AG09309 (cell line): ENCODE results near the gene KCNJ1.

Source experiments
- DNase-seq: peaks from one replicate; pipeline ENCODE4 v3.0.0-alpha.2; 2010; ENCODE audit warnings: low read depth
- H3K4me3 ChIP-seq: 2 replicates; pipeline ENCODE4 v1.5.1; 2011; ENCODE audit warnings: mild to moderate bottlenecking, low read depth, low read length, moderate library complexity; ENCODE audit not compliant: control insufficient read depth
- CTCF ChIP-seq: IDR thresholded peaks from 2 replicates; pipeline ENCODE4 v1.5.1; 2011; ENCODE audit warnings: mild to moderate bottlenecking, low read depth, low read length, inconsistent platforms; ENCODE audit not compliant: insufficient read depth, control insufficient read depth; ENCODE audit errors: missing control alignments

Gene KCNJ1

DNA sequence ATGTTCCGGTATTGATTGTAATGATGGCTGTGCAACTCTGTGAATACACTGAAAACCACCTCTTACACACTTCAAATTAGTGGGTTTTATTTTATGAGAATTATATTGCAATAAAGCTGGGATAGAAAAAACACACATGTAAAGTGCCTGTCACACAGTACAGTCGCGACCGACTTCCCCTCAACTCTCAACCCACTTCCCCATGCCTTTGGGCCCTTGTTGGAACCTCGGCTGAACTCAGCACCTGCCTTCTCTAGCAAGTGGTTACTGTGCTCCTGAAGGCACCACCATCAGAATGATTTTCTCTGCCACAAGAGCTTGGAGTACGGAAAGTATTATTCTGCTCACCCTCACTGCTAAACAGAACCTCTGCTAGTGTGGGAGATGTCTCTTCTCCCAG lies 13.5 kb downstream of the KCNJ1 start:
- no peak for DNase-seq
- no peak overlapping the region for H3K4me3 ChIP-seq
- no peak for TF ChIP-seq CTCF

DNA sequence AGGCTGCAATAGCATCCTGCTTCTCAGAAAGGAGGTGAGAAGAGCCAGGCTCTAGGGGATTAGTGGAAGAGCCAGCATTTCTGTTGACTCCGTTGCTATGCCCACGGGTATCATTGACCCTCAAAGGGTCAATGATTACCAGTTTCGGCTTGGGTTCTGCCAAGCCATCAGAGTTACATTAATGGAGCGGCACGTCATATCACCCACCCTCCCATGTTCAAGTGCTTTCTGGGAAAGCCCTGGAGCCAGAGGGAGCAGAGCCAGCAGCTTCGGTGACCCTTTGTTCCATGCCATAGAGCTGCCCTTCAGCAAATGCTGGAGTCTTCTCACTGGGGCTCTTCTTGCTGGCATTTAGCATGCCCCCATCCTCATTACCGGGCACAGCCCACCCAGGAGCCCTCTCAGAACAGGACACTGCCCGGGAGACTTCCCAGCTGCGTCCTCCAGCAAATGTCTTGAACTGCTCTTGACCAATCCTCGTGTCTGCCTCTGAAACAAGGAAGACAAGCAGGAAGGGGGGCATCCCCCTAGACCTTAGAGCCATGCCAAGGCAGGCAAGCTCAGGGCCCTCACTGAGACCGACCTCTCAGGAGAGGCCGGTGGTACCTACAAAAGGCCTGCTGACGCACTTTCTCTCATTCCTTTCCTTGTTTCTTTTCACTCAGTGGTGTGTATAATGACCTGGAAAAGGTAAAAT lies 14.6 kb downstream of the KCNJ1 start:
- no peak overlapping the region for H3K4me3 ChIP-seq
- TF ChIP-seq CTCF: no peak
- DNase-seq: no peak

- H3K4me3 ChIP-seq: no peak overlapping the region
- peak; percentile 57 for TF ChIP-seq CTCF
- no peak for DNase-seq
These were observed 18.2 kb downstream of the KCNJ1 start for GRCh38 chr11:128848815-128849455.

DNA sequence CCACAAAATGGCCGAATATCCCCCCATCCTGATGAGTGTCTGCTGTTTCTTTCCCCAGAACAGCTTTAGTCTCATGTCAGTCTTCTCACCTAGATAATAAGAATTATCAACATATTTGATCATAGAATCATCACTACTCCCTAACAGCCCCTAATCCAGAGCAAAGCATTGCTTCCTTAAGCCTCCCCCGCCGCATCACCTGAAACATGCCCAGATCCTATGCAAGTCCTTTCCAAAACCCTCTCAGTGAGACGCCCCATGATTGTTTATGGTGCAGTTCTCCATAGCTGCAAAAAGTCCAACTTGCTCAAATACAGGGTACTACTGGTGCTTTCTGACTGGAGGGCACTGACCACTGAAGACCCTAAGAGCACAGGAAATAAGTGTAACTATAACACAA lies 20.1 kb downstream of the KCNJ1 start:
- H3K4me3 ChIP-seq: no peak overlapping the region
- no peak for TF ChIP-seq CTCF
- DNase-seq: no peak

GRCh38 chr11:128845334-128845780 lies 21.7 kb downstream of the KCNJ1 start:
- DNase-seq: no peak
- no peak overlapping the region for H3K4me3 ChIP-seq
- no peak for TF ChIP-seq CTCF

GRCh38 chr11:128843198-128843785 lies 23.8 kb downstream of the KCNJ1 start:
- DNase-seq: no peak
- H3K4me3 ChIP-seq: no peak overlapping the region
- TF ChIP-seq CTCF: no peak
